HuH-7.5 (cell line): ENCODE data around the gene ORAI2.
"Not testable (repeated sequence)": the region's sequence is repeated elsewhere in the genome, so short reads cannot be mapped to it uniquely, and the experiment has no call there.

Source experiments
- DNase-seq: peaks from one replicate; pipeline ENCODE4 v3.0.0; 2011; ENCODE audit warnings: low spot score

Gene ORAI2

GRCh38 chr7:102433219-102434038, at the start of gene ORAI2:
Gene ORAI2, plus strand, starts transcription at chr7:102433575. Its CDS starts 5,382 bp downstream, at chr7:102438957.
- peak; percentile 91 for DNase-seq

- no peak for DNase-seq
These were observed 46.3 kb upstream of the ORAI2 start for GRCh38 chr7:102387064-102387463.

- DNase-seq: no peak
These were observed 43.6 kb upstream of the ORAI2 start for GRCh38 chr7:102389810-102390209.

GRCh38 chr7:102390697-102391484, 42.5 kb upstream of the ORAI2 start:
- peak; percentile 80 for DNase-seq

GRCh38 chr7:102392330-102392729, 41.0 kb upstream of the ORAI2 start:
- no peak for DNase-seq

- DNase-seq: no peak
These were observed 39.9 kb upstream of the ORAI2 start for GRCh38 chr7:102393467-102393866.

- DNase-seq: no peak
These were observed 37.8 kb upstream of the ORAI2 start for GRCh38 chr7:102395592-102395872.

GRCh38 chr7:102395873-102396709, 37.3 kb upstream of the ORAI2 start, which contains the start of gene PRKRIP1:
Gene PRKRIP1, plus strand, starts transcription at chr7:102396363. Its CDS starts 49 bp downstream, at chr7:102396412.
- peak; percentile 73 for DNase-seq

- no peak for DNase-seq
These were observed 36.7 kb upstream of the ORAI2 start for GRCh38 chr7:102396710-102397019.

GRCh38 chr7:102398543-102398942, 34.8 kb upstream of the ORAI2 start:
- DNase-seq: no peak

GRCh38 chr7:102400360-102400759, 33.0 kb upstream of the ORAI2 start:
- no peak for DNase-seq

- DNase-seq: no peak
These were observed 29.8 kb upstream of the ORAI2 start for GRCh38 chr7:102403563-102403962.

GRCh38 chr7:102404005-102404861, 29.1 kb upstream of the ORAI2 start:
- DNase-seq: peak; percentile 79

GRCh38 chr7:102404862-102405188, 28.6 kb upstream of the ORAI2 start:
- not testable (repeated sequence) for DNase-seq

- no peak for DNase-seq
These were observed 25.5 kb upstream of the ORAI2 start for GRCh38 chr7:102407910-102408309.

GRCh38 chr7:102408530-102408929, 24.8 kb upstream of the ORAI2 start:
- DNase-seq: not testable (repeated sequence)

GRCh38 chr7:102409340-102409739, 24.0 kb upstream of the ORAI2 start:
- no peak for DNase-seq

GRCh38 chr7:102410123-102410522, 23.3 kb upstream of the ORAI2 start:
- DNase-seq: no peak

GRCh38 chr7:102410918-102411317, 22.5 kb upstream of the ORAI2 start:
- no peak for DNase-seq

- peak; percentile 51 for DNase-seq
These were observed 20.8 kb upstream of the ORAI2 start for GRCh38 chr7:102412548-102412947.

GRCh38 chr7:102413091-102413490, 20.3 kb upstream of the ORAI2 start:
- DNase-seq: no peak

- DNase-seq: no peak
These were observed 19.8 kb upstream of the ORAI2 start for GRCh38 chr7:102413611-102414010.
